ENCODE measurements around the gene CD200R1. TPM values are rescaled to one million over a fixed set of nuclear protein-coding genes. Genes with fewer than 3 reads are reported as not detected.
A peak's percentile ranks its signal among the peaks of the same experiment; 100 is the strongest.
"Not testable (repeated sequence)": the region's sequence is repeated elsewhere in the genome, so short reads cannot be mapped to it uniquely, and the experiment has no call there.

The CD200R1 gene
- total RNA-seq, 1 donor from 2014 or later: 1.9 TPM

GRCh38 chr3:112931736-112932521, 43.0 kb downstream of the CD200R1 start:
- Histone ChIP-seq H3K27me3 (no peaks in the 10 kb centered on the region), H3K4me1 (no peaks in the 10 kb centered on the region), H3K27ac (no peak overlapping the region), H3K36me3 (no peaks in the 10 kb centered on the region), H3K9me3 (no peaks in the 10 kb centered on the region), H3K4me3 (no peak overlapping the region)
- TF ChIP-seq, protein P1, sequence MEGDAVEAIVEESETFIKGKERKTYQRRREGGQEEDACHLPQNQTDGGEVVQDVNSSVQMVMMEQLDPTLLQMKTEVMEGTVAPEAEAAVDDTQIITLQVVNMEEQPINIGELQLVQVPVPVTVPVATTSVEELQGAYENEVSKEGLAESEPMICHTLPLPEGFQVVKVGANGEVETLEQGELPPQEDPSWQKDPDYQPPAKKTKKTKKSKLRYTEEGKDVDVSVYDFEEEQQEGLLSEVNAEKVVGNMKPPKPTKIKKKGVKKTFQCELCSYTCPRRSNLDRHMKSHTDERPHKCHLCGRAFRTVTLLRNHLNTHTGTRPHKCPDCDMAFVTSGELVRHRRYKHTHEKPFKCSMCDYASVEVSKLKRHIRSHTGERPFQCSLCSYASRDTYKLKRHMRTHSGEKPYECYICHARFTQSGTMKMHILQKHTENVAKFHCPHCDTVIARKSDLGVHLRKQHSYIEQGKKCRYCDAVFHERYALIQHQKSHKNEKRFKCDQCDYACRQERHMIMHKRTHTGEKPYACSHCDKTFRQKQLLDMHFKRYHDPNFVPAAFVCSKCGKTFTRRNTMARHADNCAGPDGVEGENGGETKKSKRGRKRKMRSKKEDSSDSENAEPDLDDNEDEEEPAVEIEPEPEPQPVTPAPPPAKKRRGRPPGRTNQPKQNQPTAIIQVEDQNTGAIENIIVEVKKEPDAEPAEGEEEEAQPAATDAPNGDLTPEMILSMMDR (IDR thresholded peaks at IDR 0.05): no peak
- ATAC-seq (peak; percentile 54), DNase-seq (no peak)
- intact Hi-C loops (cut with DNase I): no loop called here

DNA sequence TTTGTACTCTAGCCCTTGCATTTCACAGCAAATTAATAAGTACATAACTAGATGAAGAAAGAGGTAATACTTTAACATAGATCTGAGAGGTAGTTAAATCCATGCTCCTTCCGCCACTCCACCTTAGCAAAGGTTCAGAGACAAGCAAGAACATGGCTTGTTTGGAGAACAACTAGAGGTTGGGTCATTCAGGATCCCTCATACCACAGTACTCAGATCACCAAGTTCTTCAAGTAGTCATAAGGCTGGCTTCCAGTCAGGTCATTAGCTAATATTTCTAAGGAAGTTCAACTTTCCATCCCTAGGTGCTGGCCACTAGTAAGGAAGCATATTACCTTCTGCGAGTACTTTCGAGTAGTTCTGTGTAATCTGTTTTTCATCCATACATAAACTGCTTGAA, 44.1 kb downstream of the CD200R1 start:
- Histone ChIP-seq H3K4me3 (no peak overlapping the region), H3K27ac (no peak overlapping the region), H3K4me1 (no peaks in the 10 kb centered on the region), H3K27me3 (no peaks in the 10 kb centered on the region), H3K36me3 (no peaks in the 10 kb centered on the region), H3K9me3 (no peaks in the 10 kb centered on the region)
- no peak for ATAC-seq
- intact Hi-C loops (cut with DNase I): no loop called here
- DNase-seq: no peak
- TF ChIP-seq, protein P1 (IDR thresholded peaks at IDR 0.05): no peak

GRCh38 chr3:112925969-112926368, 48.9 kb downstream of the CD200R1 start:
- intact Hi-C loops (cut with DNase I): no loop called here
- H3K27ac ChIP-seq: no peak overlapping the region
- no peaks in the 10 kb centered on the region for H3K9me3 ChIP-seq
- ATAC-seq: no peak
- no peaks in the 10 kb centered on the region for H3K27me3 ChIP-seq
- H3K4me1 ChIP-seq: no peaks in the 10 kb centered on the region
- no peak overlapping the region for H3K4me3 ChIP-seq
- no peak for DNase-seq
- no peaks in the 10 kb centered on the region for H3K36me3 ChIP-seq
- TF ChIP-seq, protein P1 (IDR thresholded peaks at IDR 0.05): no peak

DNA sequence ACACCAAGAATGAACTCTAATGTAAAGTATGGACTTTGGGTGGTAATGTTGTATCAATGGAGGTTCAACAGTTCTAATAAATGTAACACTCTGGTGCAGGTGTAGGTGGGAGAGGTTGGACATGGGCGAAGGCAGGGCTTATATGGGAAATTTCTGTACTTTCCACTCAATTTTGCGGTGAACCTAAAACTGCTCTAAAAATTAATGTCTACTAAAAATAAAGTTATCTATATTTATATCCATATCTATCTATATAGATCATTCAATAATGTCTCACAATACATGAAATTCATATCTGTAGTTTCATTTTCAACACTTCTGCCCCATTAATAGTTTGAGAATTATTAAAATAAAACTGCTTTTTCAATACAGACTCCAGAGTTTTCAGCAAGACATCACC, 49.3 kb downstream of the CD200R1 start:
- H3K4me3 ChIP-seq: no peak overlapping the region
- no peak overlapping the region for H3K27ac ChIP-seq
- H3K4me1 ChIP-seq: no peaks in the 10 kb centered on the region
- no peaks in the 10 kb centered on the region for H3K27me3 ChIP-seq
- TF ChIP-seq, protein P1 (IDR thresholded peaks at IDR 0.05): no peak
- DNase-seq (no peak), ATAC-seq (no peak)
- intact Hi-C loops (cut with DNase I): no loop called here
- no peaks in the 10 kb centered on the region for H3K9me3 ChIP-seq
- H3K36me3 ChIP-seq: no peaks in the 10 kb centered on the region

- H3K9me3 ChIP-seq; DNase-seq; H3K27me3 ChIP-seq; ATAC-seq; H3K27ac ChIP-seq; intact Hi-C loops (cut with DNase I); H3K4me3 ChIP-seq; H3K4me1 ChIP-seq; H3K36me3 ChIP-seq: not testable (repeated sequence)
These were observed 55.4 kb downstream of the CD200R1 start for GRCh38 chr3:112919541-112919940.

- no peak for ATAC-seq
- Histone ChIP-seq H3K36me3 (no peaks in the 10 kb centered on the region), H3K9me3 (no peaks in the 10 kb centered on the region), H3K4me3 (no peak overlapping the region), H3K27me3 (no peaks in the 10 kb centered on the region), H3K4me1 (no peaks in the 10 kb centered on the region), H3K27ac (no peak overlapping the region)
- DNase-seq: no peak
- TF ChIP-seq, protein P1 (IDR thresholded peaks at IDR 0.05): no peak
- intact Hi-C loops (cut with DNase I): no loop called here
These were observed 66.7 kb downstream of the CD200R1 start for GRCh38 chr3:112908252-112908651.

Measured in upper lobe of right lung (tissue), 1 donor.